Esophagus squamous epithelium (tissue), 4 donors: ENCODE measurements around the gene ZNF277.

Experiments
- CTCF ChIP-seq, 6 experiments: fragments of 450-650 bp in 4 of 6; fragments of 200-600 bp in 2 of 6; sonication (generic) in 2 of 6; IDR thresholded peaks; one replicate each; pipeline ENCODE4 v1.5.1; 2016 to 2019; ENCODE audit warnings: antibody characterized with exemption in 6 of 6, mild to moderate bottlenecking in 4 of 6, moderate library complexity in 4 of 6
- POLR2A ChIP-seq, 4 donors: fragments of 450-650 bp; IDR thresholded peaks; one replicate each; pipeline ENCODE4 v1.6.1; 2017; ENCODE audit warnings: antibody characterized with exemption in 4 of 4, mild to moderate bottlenecking in 4 of 4, moderate library complexity in 3 of 4

GRCh38 chr7:112189691-112190090 is 16.8 kb upstream of the ZNF277 start:
- TF ChIP-seq CTCF (IDR thresholded peaks at IDR 0.05) (no peak), POLR2A (IDR thresholded peaks at IDR 0.05) (no peak)
